Spleen (tissue), 11 donors: ENCODE data around the gene OR8B4. TPM values are rescaled to one million over a fixed set of nuclear protein-coding genes. Genes with fewer than 3 reads are reported as not detected.

Source experiments
- DNase-seq: peaks from one replicate; pipeline ENCODE4 v3.0.0-alpha.2; 2020
- H3K27ac ChIP-seq, 8 donors: fragments of 200-600 bp; sonication (generic) in 7 of 8; 1 replicate in 4 of 8; 2 replicates in 4 of 8; pipeline versions ENCODE4 v1.5.0 to v1.8.0; 2016 to 2021; ENCODE audit warnings: inconsistent platforms in 4 of 8, mild to moderate bottlenecking in 4 of 8, moderate library complexity in 1 of 8
- H3K27me3 ChIP-seq, 7 donors: fragments of 200-600 bp; sonication (generic) in 6 of 7; replicated peaks in 1 of 7; 1 replicate in 4 of 7; 2 replicates in 3 of 7; pipeline versions ENCODE4 v1.5.0 to v1.8.0; 2016 to 2021; ENCODE audit warnings: inconsistent platforms in 3 of 7, mild to moderate bottlenecking in 1 of 7
- H3K36me3 ChIP-seq, 6 donors: fragments of 200-600 bp; sonication (generic) in 5 of 6; 1 replicate in 4 of 6; 2 replicates in 2 of 6; pipeline versions ENCODE4 v1.5.0 to v1.8.0; 2016 to 2021; ENCODE audit warnings: inconsistent platforms in 2 of 6
- H3K4me1 ChIP-seq, 6 donors: fragments of 200-600 bp; sonication (generic) in 5 of 6; 1 replicate in 3 of 6; 2 replicates in 3 of 6; pipeline versions ENCODE4 v1.5.0 to v1.8.0; 2016 to 2021; ENCODE audit warnings: inconsistent platforms in 3 of 6
- H3K4me3 ChIP-seq, 8 donors: fragments of 200-600 bp; sonication (generic) in 7 of 8; 1 replicate in 4 of 8; 2 replicates in 4 of 8; pipeline versions ENCODE4 v1.5.0 to v1.8.0; 2016 to 2021; ENCODE audit warnings: inconsistent platforms in 4 of 8, mild to moderate bottlenecking in 4 of 8, moderate library complexity in 2 of 8
- H3K9me3 ChIP-seq, 8 donors: fragments of 200-600 bp; sonication (generic) in 7 of 8; 1 replicate in 4 of 8; 2 replicates in 4 of 8; pipeline versions ENCODE4 v1.5.0 to v1.8.0; 2016 to 2021; ENCODE audit warnings: inconsistent platforms in 4 of 8
- CTCF ChIP-seq, 11 experiments: fragments of 200-600 bp in 7 of 11; fragments of 450-650 bp in 4 of 11; sonication (generic) in 4 of 11; IDR thresholded peaks in 8 of 11; conservative IDR thresholded peaks in 3 of 11; 1 replicate in 7 of 11; 2 replicates in 4 of 11; pipeline versions ENCODE4 v1.4.0 to v1.8.0; 2016 to 2021; ENCODE audit warnings: antibody characterized with exemption in 11 of 11, inconsistent platforms in 4 of 11, mild to moderate bottlenecking in 1 of 11
- POLR2A ChIP-seq, 3 donors: fragments of 450-650 bp; IDR thresholded peaks; one replicate each; pipeline ENCODE4 v1.5.1; 2017; ENCODE audit warnings: antibody characterized with exemption in 3 of 3, mild to moderate bottlenecking in 1 of 3
- POLR2AphosphoS5 ChIP-seq, 3 donors: sonication (generic); formaldehyde crosslinking; IDR thresholded peaks; one replicate each; pipeline ENCODE4 v1.5.1; 2017; ENCODE audit warnings: antibody characterized with exemption in 3 of 3
- WGBS, 5 donors: extraction: QIAGEN DNeasy Blood & Tissue Kit in 3 of 5; methylation state at CpG; one replicate each; pipeline versions ENCODE4 v1.1.5 to v1.1.7; 2013 to 2018; 5-methylcytosine and 5-hydroxymethylcytosine counted together
- intact Hi-C: fragments of 100-400 bp; cut with DNase I; formaldehyde crosslinking; loops from one replicate; pipeline ENCODE4 v1.15.0; 2023; ENCODE audit warnings: low total_unique reads
- polyA plus RNA-seq, 3 donors: library from polyadenylated mRNA; stranded (reverse); fragments of 200-250 nt; gene quantifications; one replicate each; pipeline ENCODE4 v1.2.1, GENCODE V29; 2013
- total RNA-seq, 7 donors: library from RNA; depleted of rRNA in 3 of 7; stranded (reverse); fragments of >200 nt in 3 of 7; fragmentation: NEBNext Ultra II Directional in 4 of 7; extraction: Animal tissue kit (Norgen Biotek cat#: 25700) in 4 of 7; gene quantifications; one replicate each; pipeline versions ENCODE4 v1.1.0 to v1.2.1, GENCODE V29; 2016 to 2021
- donor health status: healthy with polysubstance abuse.
- donor health status: DM: no; HTN: no; CAD: no; lungs with moderate emphysema.
- donor health status: DM: no; HTN: no; CAD: no.
- donor health status: Bipolar disorder and iron deficiency.
- donor health status: healthy.
- donor health status: DM: no; HTN: no; CAD: no.
- donor health status: DM: yes; HTN: yes; CAD: no.

OR8B4 gene
- total and polyA plus RNA-seq, 10 donors = not detected

DNA sequence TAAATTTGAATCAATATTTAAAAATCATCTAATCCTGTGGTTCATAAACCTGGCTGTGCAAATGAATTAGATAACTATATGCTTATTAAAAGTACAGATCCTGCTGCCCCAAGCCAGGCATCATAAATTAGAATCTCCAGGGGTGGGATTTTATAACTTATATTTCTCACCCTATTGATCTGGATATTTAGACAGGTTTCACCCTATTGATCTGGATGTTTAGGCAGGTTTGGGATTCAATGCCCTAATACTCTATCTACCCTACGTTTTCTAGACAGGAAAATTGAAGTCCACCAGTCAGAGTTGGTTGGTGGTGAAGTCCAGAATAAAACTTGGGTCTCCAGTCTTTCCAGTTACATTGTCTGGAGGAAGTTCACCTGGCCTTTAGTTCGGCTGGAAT is 18.2 kb upstream of the OR8B4 start:
- H3K36me3 ChIP-seq = no peaks in the 10 kb centered on the region
- H3K4me3 ChIP-seq = no peak overlapping the region
- no peak for TF ChIP-seq CTCF (IDR thresholded peaks at IDR 0.05 in 8 of 11, conservative IDR thresholded peaks at IDR 0.05 in 3 of 11)
- TF ChIP-seq POLR2A (IDR thresholded peaks at IDR 0.05) = no peak
- TF ChIP-seq POLR2AphosphoS5 (IDR thresholded peaks at IDR 0.05) = no peak
- 55 to 83% (median 69%) methylated on average over 2 of the region's 2 CpGs for WGBS, 5 donors
- no peak overlapping the region for H3K27ac ChIP-seq
- DNase-seq = no peak
- H3K9me3 ChIP-seq = peaks cover 0 to 4% (median 0%) of the 10 kb centered on the region in 8 donors
- H3K4me1 ChIP-seq = no peaks in the 10 kb centered on the region
- intact Hi-C loops = no loop called here
- H3K27me3 ChIP-seq = peaks cover 0 to 21% (median 0%) of the 10 kb centered on the region in 7 donors

DNA sequence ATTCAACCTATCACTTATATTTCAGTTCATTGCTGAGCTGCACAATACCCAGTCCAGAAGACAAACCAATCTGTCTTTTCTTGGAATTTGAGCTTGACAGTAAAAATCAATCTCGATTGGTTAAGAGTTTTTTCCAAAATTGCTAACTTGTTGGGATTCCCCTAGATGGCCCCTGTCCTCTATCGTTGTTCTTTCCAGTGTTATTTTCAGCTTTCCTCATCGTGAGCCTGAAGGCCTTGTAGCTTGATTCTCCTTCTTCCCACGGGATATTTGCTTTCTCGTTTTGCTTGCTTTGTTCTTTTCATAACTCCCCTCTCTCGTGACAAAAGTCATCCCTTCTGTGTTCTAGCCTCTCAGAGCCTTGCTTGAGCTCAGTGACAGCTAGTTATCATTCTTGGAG is 17.8 kb upstream of the OR8B4 start:
- Histone ChIP-seq H3K9me3 (peaks cover 0 to 8% (median 0%) of the 10 kb centered on the region in 8 donors), H3K27me3 (peaks cover 0 to 17% (median 0%) of the 10 kb centered on the region in 7 donors), H3K4me3 (no peak overlapping the region), H3K36me3 (no peaks in the 10 kb centered on the region), H3K4me1 (no peaks in the 10 kb centered on the region), H3K27ac (no peak overlapping the region)
- no peak for DNase-seq
- intact Hi-C loops = no loop called here
- WGBS, 5 donors = 50 to 71% (median 66%) methylated on average over 6 of the region's 6 CpGs
- no peak for TF ChIP-seq POLR2A (IDR thresholded peaks at IDR 0.05)
- no peak for TF ChIP-seq CTCF (IDR thresholded peaks at IDR 0.05 in 8 of 11, conservative IDR thresholded peaks at IDR 0.05 in 3 of 11)
- TF ChIP-seq POLR2AphosphoS5 (IDR thresholded peaks at IDR 0.05) = no peak

- TF ChIP-seq POLR2A (IDR thresholded peaks at IDR 0.05) (no peak), POLR2AphosphoS5 (IDR thresholded peaks at IDR 0.05) (no peak), CTCF (IDR thresholded peaks at IDR 0.05 in 8 of 11, conservative IDR thresholded peaks at IDR 0.05 in 3 of 11) (no peak)
- WGBS, 5 donors = 84 to 92% (median 88%) methylated on average over 6 to 7 of the region's 7 CpGs
- Histone ChIP-seq H3K36me3 (no peaks in the 10 kb centered on the region), H3K27ac (no peak overlapping the region), H3K9me3 (peaks cover 0 to 10% (median 0%) of the 10 kb centered on the region in 8 donors), H3K4me1 (no peaks in the 10 kb centered on the region), H3K27me3 (peaks cover 0 to 14% (median 0%) of the 10 kb centered on the region in 7 donors), H3K4me3 (no peak overlapping the region)
- intact Hi-C loops = no loop called here
- DNase-seq = no peak
These were observed 16.8 kb upstream of the OR8B4 start for GRCh38 chr11:124441519-124441918.

GRCh38 chr11:124441081-124441480 is 16.4 kb upstream of the OR8B4 start:
- DNase-seq = no peak
- Histone ChIP-seq H3K9me3 (peaks cover 0 to 10% (median 0%) of the 10 kb centered on the region in 8 donors), H3K36me3 (no peaks in the 10 kb centered on the region), H3K4me3 (no peak overlapping the region), H3K27ac (no peak overlapping the region), H3K27me3 (peaks cover 0 to 14% (median 0%) of the 10 kb centered on the region in 7 donors), H3K4me1 (no peaks in the 10 kb centered on the region)
- WGBS, 5 donors = 85 to 93% (median 88%) methylated on average over 5 of the region's 5 CpGs
- intact Hi-C loops = no loop called here
- TF ChIP-seq POLR2AphosphoS5 (IDR thresholded peaks at IDR 0.05) = no peak
- no peak for TF ChIP-seq CTCF (IDR thresholded peaks at IDR 0.05 in 8 of 11, conservative IDR thresholded peaks at IDR 0.05 in 3 of 11)
- TF ChIP-seq POLR2A (IDR thresholded peaks at IDR 0.05) = no peak
